VCaP (cell line): ENCODE data around the gene CXCL3.

Experiments used
- H3K27ac ChIP-seq: fragments of 450-650 bp; 2 replicates; pipeline ENCODE4 v1.5.1; 2017
- TF ChIP-seq, protein P1 (sequence below): fragments of 450-650 bp; conservative IDR thresholded peaks from 2 replicates; pipeline ENCODE4 v1.5.1; 2017; ENCODE audit warnings: mild to moderate bottlenecking, moderate library complexity

Gene CXCL3

DNA sequence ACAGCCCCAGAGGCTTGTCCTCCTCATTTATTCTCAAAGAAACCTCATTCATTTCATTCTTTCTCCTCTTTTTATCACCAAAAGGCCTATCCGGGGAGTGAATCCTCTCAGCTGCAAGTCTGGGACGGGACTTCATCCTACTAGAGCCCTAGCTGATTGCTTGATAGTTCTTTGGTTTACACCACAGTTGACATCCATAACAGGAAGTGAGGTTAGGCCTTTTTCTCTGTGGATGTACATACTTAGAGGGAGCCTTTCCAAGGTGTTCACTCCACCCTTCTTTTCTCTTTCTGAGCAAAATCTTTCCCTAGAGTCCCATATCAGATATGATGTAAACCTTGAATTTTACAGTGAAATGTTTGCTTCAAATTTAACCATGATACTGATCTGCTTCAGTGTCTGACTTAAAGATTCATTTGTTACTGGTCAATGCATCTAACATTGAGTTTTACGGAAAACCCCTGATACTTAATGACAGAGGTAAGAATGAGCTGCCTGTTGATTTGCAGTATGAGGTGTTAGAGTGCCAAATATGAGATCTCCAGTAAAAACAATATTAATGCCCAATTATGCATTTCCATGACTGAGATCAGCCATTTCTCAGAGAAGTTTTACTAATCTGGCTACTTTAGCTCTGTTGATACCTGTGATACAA, 23.2 kb downstream of the CXCL3 start:
- TF ChIP-seq, protein P1, sequence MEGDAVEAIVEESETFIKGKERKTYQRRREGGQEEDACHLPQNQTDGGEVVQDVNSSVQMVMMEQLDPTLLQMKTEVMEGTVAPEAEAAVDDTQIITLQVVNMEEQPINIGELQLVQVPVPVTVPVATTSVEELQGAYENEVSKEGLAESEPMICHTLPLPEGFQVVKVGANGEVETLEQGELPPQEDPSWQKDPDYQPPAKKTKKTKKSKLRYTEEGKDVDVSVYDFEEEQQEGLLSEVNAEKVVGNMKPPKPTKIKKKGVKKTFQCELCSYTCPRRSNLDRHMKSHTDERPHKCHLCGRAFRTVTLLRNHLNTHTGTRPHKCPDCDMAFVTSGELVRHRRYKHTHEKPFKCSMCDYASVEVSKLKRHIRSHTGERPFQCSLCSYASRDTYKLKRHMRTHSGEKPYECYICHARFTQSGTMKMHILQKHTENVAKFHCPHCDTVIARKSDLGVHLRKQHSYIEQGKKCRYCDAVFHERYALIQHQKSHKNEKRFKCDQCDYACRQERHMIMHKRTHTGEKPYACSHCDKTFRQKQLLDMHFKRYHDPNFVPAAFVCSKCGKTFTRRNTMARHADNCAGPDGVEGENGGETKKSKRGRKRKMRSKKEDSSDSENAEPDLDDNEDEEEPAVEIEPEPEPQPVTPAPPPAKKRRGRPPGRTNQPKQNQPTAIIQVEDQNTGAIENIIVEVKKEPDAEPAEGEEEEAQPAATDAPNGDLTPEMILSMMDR = no peak
- H3K27ac ChIP-seq = no peak overlapping the region

DNA sequence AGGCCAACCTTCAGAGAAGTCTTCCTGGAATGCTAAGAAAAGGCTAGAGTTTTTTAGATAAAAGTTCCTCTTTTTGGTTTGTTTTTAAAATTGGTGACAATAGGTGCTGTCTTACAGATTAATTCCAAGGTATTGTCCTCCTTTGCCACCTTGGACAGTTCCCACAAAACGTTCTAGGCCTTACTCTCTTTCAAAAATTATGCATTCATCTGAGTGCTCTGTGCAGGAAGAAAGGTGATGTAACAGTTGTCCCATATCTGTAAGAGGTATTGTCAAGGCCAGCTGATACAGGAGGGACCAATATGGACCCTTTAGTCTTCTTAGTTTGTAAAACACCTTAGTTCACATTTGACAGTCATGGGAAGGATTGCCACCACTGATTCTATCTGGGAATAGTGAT, 24.2 kb downstream of the CXCL3 start:
- H3K27ac ChIP-seq = no peak overlapping the region

GRCh38 chr4:74013264-74013663, 25.2 kb downstream of the CXCL3 start:
- TF ChIP-seq, protein P1 = no peak
- H3K27ac ChIP-seq = no peak overlapping the region

More for the DNA sequence above, 24.2 kb downstream of the CXCL3 start:
- TF ChIP-seq, protein P1 = no peak

- TF ChIP-seq, protein P1 = no peak
- no peak overlapping the region for H3K27ac ChIP-seq
Observed at GRCh38 chr4:74012130-74012529, 26.4 kb downstream of the CXCL3 start.

GRCh38 chr4:74009307-74009706, 29.2 kb downstream of the CXCL3 start:
- no peak overlapping the region for H3K27ac ChIP-seq
- TF ChIP-seq, protein P1 = no peak

DNA sequence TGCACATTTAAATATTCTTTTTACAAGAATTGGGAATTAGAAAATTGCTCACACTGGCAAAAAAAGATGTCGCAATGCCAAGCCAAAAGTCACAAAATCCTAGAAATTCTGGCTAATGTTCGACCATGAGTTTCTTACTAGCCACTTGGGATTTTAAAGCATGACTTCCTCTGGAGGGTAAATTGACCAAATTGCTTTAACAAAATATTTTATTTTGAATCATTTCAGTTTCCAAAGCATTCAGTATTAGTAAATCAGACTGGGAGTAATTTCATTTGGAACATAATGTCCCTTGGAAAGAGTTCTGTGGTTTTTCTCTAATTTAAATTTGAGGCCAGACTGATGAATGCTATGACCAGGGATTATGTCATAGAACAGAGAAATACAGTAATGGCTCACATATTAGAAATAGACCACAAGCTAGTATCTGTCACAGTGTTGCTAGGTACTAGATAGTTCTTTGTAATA, 32.4 kb downstream of the CXCL3 start:
- H3K27ac ChIP-seq = no peak overlapping the region
- TF ChIP-seq, protein P1 = no peak

- no peak overlapping the region for H3K27ac ChIP-seq
- TF ChIP-seq, protein P1 = no peak
Observed at GRCh38 chr4:74005528-74005927, 33.0 kb downstream of the CXCL3 start.
